Activated T-cell treated with anti-CD3 and anti-CD28 coated beads for 24 hours (primary cell): Measurements from ENCODE around the gene GALNT11.
"Not testable (repeated sequence)": the region's sequence is repeated elsewhere in the genome, so short reads cannot be mapped to it uniquely, and the experiment has no call there.

ENCODE experiments used
- DNase-seq: peaks from one replicate; pipeline ENCODE4 v3.0.0-alpha.2; 2020; ENCODE audit warnings: low read depth

The GALNT11 gene

GRCh38 chr7:152075379-152075778, 49.9 kb downstream of the GALNT11 start:
- DNase-seq, result not testable (repeated sequence)

GRCh38 chr7:152076324-152076821, 50.9 kb downstream of the GALNT11 start:
- DNase-seq, result no peak

GRCh38 chr7:152076940-152077933, 51.8 kb downstream of the GALNT11 start:
- no peak for DNase-seq

- no peak for DNase-seq
These were observed 52.6 kb downstream of the GALNT11 start for GRCh38 chr7:152078025-152078424.

GRCh38 chr7:152078786-152079185, 53.3 kb downstream of the GALNT11 start:
- DNase-seq, result no peak

GRCh38 chr7:152081088-152081487, 55.6 kb downstream of the GALNT11 start:
- DNase-seq, result no peak

GRCh38 chr7:152082073-152082721, 56.7 kb downstream of the GALNT11 start:
- not testable (repeated sequence) for DNase-seq

- DNase-seq, result no peak
These were observed 59.7 kb downstream of the GALNT11 start for GRCh38 chr7:152085131-152085530.

- DNase-seq, result no peak
These were observed 61.0 kb downstream of the GALNT11 start for GRCh38 chr7:152086513-152086912.

GRCh38 chr7:152089183-152089582, 63.7 kb downstream of the GALNT11 start:
- DNase-seq, result no peak

GRCh38 chr7:152090747-152091146, 65.3 kb downstream of the GALNT11 start:
- no peak for DNase-seq

- no peak for DNase-seq
These were observed 68.2 kb downstream of the GALNT11 start for GRCh38 chr7:152093717-152094116.

GRCh38 chr7:152095771-152096170, 70.3 kb downstream of the GALNT11 start:
- DNase-seq, result no peak

- DNase-seq, result no peak
These were observed 71.9 kb downstream of the GALNT11 start for GRCh38 chr7:152097330-152097729.

- no peak for DNase-seq
These were observed 77.6 kb downstream of the GALNT11 start for GRCh38 chr7:152103066-152103465.

GRCh38 chr7:152103691-152104090, 78.2 kb downstream of the GALNT11 start:
- DNase-seq, result no peak

- DNase-seq, result no peak
These were observed 79.7 kb downstream of the GALNT11 start for GRCh38 chr7:152105205-152105604.

GRCh38 chr7:152106990-152107389, 81.5 kb downstream of the GALNT11 start:
- DNase-seq, result no peak

GRCh38 chr7:152107945-152108344, 82.5 kb downstream of the GALNT11 start:
- no peak for DNase-seq

GRCh38 chr7:152108359-152108758, 82.9 kb downstream of the GALNT11 start:
- DNase-seq, result no peak

- DNase-seq, result no peak
These were observed 87.4 kb downstream of the GALNT11 start for GRCh38 chr7:152112829-152113228.

- no peak for DNase-seq
These were observed 89.7 kb downstream of the GALNT11 start for GRCh38 chr7:152115021-152115718.
